Measurements from ENCODE around the gene TNIP3. TPM values are rescaled to one million over a fixed set of nuclear protein-coding genes. Genes with fewer than 3 reads are reported as not detected.

Gene TNIP3
- total and polyA plus RNA-seq, 11 donors = 0.07 to 0.59 (median 0.14) TPM; not detected in 8

GRCh38 chr4:121154103-121154515, 10.0 kb downstream of the TNIP3 start:
- no peak for TF ChIP-seq CTCF (IDR thresholded peaks at IDR 0.05)
- no peak for TF ChIP-seq POLR2A (IDR thresholded peaks at IDR 0.05)
- DNase-seq (no peak), ATAC-seq (no peak)
- WGBS, 4 donors = 66 to 87% (median 74%) methylated on average over 4 of the region's 4 CpGs
- Histone ChIP-seq H3K4me1 (peaks cover 0 to 45% (median 2%) of the 10 kb centered on the region in 12 donors), H3K4me3 (no peak overlapping the region), H3K27me3 (peaks cover 0 to 26% (median 0%) of the 10 kb centered on the region in 9 donors), H3K27ac (peak overlapping the region in 1 of 12 donors; percentile 74), H3K36me3 (no peaks in the 10 kb centered on the region), H3K9me3 (no peaks in the 10 kb centered on the region)
- intact Hi-C loops (cut with DNase I) = no loop called here

GRCh38 chr4:121151942-121152341, 12.2 kb downstream of the TNIP3 start:
- DNase-seq = no peak
- H3K36me3 ChIP-seq = no peaks in the 10 kb centered on the region
- intact Hi-C loops (cut with DNase I) = no loop called here
- WGBS, 4 donors = 87 to 94% (median 93%) methylated on average over 1 of the region's 1 CpG
- H3K27ac ChIP-seq = no peak overlapping the region
- H3K4me3 ChIP-seq = no peak overlapping the region
- H3K27me3 ChIP-seq = peaks cover 0 to 12% (median 0%) of the 10 kb centered on the region in 9 donors
- ATAC-seq = no peak
- no peaks in the 10 kb centered on the region for H3K9me3 ChIP-seq
- H3K4me1 ChIP-seq = peaks cover 0 to 32% (median under 1%) of the 10 kb centered on the region in 12 donors
- TF ChIP-seq CTCF (IDR thresholded peaks at IDR 0.05) (no peak), POLR2A (IDR thresholded peaks at IDR 0.05) (no peak)

- peaks cover 0 to 4% (median 0%) of the 10 kb centered on the region in 9 donors for H3K27me3 ChIP-seq
- no peak overlapping the region for H3K4me3 ChIP-seq
- H3K36me3 ChIP-seq = no peaks in the 10 kb centered on the region
- H3K27ac ChIP-seq = no peak overlapping the region
- intact Hi-C loops (cut with DNase I) = no loop called here
- 81 to 92% (median 91%) methylated on average over 1 of the region's 1 CpG for WGBS, 4 donors
- DNase-seq (no peak), ATAC-seq (no peak)
- TF ChIP-seq POLR2A (IDR thresholded peaks at IDR 0.05) = no peak
- no peak for TF ChIP-seq CTCF (IDR thresholded peaks at IDR 0.05)
- no peaks in the 10 kb centered on the region for H3K9me3 ChIP-seq
- peaks cover 0 to 20% (median 0%) of the 10 kb centered on the region in 12 donors for H3K4me1 ChIP-seq
Measured at GRCh38 chr4:121150486-121150885, 13.6 kb downstream of the TNIP3 start.

GRCh38 chr4:121150003-121150402, 14.1 kb downstream of the TNIP3 start:
- intact Hi-C loops (cut with DNase I) = no loop called here
- no peak for ATAC-seq
- Histone ChIP-seq H3K4me1 (peaks cover 0 to 16% (median 0%) of the 10 kb centered on the region in 12 donors), H3K4me3 (no peak overlapping the region), H3K9me3 (no peaks in the 10 kb centered on the region), H3K27ac (no peak overlapping the region), H3K27me3 (peaks cover 0 to 4% (median 0%) of the 10 kb centered on the region in 9 donors), H3K36me3 (no peaks in the 10 kb centered on the region)
- no peak for TF ChIP-seq POLR2A (IDR thresholded peaks at IDR 0.05)
- no peak for TF ChIP-seq CTCF (IDR thresholded peaks at IDR 0.05)
- WGBS, 4 donors = 85 to 91% (median 87%) methylated on average over 4 of the region's 4 CpGs
- DNase-seq = no peak
